Activated CD4-positive, alpha-beta T cell treated with anti-CD3 and anti-CD28 coated beads, Interleukin-2, Interleukin-6, amounts not matched to agents 100 ng/mL and 50 ng/mL, durations not matched to agents 16 hours and 8 hours (primary cell): ENCODE data around the gene RASGEF1C.

Experiments
- DNase-seq: peaks from one replicate; pipeline ENCODE4 v3.0.0-alpha.2; 2020

RASGEF1C gene

DNA sequence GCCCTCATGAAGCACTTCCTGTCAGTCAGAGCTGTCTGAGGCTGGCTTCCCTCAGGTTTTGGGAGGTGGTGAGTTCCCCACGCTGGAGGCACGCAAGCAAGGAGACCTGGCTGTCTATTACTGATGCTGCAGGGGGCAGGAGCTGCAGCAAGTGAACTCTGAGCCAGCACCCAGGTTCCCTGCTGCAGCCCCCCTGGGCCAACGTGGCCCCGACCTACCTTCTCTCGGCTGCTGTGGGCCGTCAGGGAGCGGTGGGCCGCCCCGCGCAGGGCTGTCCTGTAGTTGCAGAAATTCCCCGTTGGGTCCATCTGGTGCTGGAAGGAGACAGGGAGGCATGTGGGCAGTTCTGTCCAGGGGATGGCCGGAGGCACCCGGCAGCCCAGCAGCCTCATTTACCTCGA is 90.6 kb downstream of the RASGEF1C start:
- DNase-seq: no peak

DNA sequence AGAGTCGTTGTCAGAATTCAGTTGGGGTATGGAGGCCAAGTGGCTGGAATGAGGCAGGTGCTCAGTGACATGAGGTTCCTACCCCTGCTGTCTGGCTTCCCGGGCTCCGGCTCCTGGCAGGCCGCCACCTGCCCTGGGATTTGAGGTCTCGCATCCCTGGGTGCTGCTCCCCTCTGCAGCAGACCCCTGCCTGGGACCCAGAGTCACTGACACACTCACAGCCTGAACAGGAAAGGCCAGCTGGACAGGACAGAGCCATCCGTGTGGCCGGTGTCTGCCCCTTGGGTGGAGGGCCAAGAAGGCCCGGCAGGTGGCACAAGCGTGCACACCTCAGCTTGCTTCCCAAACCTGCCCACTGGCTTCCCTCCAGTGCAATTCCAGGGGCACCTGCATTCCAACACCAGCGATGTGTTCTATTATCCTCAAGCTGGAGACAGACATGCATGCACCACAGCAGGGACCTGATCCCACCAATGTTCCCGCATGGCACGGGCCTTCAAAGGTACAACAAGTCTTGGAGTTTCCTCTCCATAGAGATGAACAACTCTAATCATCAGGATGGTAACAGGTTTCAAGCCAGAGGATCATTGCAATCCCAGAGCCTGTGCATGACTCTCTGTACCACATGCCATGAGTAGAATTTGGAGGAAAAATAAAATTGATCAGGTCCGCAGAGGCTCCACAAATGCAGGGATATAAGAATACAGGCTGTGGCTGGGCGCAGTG is 91.8 kb downstream of the RASGEF1C start:
- DNase-seq: no peak

DNA sequence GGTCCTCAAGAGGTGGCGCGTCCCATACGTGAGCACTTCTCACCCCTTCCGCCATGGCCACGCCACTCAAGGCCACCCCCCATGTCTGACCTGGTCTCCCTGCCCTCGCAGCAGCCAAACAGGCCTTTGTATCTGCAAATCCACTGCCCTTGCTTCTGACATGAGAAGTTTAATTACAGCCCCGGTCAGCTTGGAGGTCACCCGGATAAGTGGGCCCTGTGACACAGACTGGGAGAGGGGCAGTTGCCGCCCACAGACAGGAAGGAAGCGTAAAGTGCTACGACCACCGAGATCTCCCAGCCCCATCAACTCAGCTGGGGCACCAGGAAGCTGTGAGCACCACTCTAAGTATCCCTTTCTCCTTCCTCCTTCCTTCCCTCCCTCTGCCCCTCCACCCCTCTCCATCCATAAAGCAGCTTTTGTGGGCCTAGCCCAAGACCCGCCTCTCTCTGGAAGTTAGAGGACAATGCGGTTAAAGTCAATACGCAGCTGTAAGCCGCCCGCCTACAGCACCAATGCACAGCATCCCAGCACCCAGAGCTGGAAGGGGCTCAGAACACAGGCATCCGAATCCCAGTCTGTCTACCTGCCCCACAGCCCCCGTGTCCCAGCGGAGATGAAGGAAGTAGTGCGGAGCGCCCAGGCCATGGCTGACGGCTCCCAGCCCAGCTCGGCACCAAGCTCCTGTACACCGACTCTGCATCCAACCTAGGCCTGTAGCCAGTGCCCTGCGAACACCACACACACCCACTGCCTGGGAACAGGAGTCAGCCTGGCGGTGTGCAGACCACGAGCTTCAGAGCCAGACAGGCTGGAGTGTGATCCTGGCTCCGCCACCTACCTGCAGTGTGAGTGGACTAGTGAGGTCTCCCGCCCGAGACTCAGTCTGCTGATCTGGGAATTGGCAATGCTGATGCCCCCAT is 92.7 kb downstream of the RASGEF1C start:
- DNase-seq: no peak

DNA sequence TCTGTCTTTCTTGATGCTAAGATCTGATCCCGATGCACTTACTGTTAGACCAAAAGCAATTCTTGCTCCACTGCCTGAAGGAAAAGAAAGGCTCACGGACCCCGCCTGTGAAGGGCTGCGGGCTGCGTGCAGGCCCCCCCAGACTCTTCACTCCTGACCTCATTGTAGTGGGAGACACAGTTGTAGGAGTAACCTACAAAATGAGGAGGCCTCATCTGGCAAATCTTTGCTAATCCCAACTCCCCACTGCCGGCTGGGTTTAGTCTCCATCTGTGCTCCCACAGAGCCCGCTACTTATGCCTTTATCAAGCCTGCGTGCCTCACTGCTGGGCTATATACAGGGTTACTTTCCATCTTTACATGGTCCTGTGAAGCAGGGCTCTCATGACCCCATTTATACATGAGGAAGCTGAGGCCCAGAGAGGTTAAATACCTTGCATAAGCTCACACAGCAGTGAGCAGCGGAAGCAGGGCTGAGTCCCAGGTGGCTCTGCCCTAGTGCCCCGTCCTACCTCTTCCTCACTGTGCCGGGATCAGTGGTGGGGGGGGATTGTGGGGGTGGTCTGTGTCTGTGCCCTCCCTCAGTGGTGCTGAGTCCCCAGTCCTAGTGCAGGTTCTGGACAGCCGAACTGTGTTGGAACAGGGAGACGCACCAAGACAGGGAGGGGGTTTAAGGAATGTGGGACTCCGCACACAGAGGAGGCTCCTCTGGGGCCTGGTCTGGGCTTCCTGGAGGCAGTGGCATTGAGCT is 93.5 kb downstream of the RASGEF1C start:
- DNase-seq: no peak

DNA sequence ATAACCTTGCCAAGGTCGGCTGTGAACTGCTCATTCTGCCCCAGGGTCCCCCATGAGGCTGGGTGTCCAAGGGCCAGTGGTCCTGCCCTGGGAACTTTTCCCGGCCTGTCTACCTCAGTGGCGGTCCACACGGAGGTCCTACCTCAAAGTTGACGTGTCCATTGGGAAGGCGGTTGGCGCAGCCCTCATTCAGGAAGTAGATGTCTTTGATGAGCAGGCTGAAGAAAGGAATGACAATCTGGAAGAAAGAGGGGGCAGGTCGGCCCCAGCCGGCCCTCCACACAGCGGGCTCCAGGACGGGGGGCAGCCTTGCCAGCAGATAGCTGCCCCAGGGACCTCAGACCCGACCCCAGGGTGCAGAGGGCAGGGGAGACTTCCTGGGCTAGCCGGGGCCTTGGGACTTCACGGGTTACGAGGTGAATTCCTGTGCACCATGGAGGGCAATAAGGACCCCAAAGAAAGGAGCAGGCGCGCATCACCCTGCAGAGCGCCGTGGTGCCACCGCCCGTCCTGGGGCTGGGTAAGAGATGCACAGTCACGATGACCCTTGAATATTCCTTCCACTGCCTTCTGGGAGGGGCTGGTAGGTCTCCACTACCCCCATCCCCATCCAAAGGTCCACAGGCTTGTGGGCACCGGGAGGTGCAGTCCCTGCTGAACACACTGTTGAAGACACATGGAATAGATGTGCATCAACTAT is 94.6 kb downstream of the RASGEF1C start:
- DNase-seq: no peak

DNA sequence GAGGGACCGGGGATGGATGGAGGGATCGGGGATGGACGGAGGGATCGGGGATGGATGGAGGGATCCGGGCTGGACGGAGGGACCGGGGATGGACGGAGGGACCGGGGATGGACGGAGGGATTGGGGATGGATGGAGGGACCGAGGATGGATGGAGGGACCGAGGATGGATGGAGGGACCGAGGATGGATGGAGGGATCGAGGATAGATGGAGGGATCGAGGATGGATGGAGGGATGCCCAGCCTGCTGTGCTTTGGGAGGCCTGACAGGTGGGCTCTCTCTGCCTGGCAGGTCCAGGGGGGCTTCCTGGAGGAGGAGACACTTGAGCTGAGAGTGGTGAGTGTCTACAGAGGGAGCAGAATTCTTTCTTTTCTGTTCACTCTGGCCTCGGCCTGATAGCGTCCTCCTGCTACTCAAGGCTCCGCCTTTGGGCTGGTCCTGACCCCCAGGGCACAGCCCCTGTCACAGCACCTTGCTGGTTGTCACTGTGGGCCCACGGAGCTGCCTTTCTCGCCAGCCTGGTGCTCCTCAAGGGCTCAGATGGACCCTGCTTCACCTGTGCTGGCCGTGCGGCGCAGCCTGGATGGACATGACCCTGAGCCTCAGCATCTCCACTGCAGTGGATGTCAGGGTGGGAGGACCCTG is 95.2 kb downstream of the RASGEF1C start:
- DNase-seq: no peak

DNA sequence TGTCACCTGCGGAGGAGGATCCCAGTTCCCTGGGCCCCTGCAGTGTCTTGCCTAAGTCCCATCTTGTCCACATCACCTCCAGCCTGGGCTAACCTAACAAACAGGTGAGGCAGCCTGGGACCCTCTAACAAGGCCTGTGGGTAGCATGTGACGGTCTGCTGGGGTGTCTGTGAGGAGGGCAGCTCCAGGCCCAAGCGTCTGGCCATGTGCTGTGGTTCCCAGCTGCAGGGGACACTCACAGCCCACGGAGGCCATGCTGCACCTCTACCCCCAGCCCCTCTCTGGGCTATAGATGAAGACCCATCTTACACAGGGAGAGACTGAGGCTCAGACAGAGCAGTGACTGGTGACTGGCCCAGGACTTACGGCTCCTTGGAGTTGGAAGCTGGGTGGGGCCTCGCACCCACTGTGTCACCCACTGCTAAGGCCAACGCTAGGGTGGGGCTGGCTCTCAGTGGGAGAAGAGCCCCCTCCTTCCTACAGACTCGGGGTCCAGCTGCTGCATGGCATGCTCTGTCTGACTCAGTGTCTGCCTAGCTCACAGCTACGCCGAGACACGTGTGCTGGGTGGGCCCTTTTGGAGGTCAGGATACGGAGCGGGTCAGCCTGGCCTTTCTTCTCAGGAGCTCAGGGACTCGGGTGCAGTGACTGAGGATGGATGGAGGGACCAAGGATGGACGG is 96.7 kb downstream of the RASGEF1C start:
- DNase-seq: no peak

DNA sequence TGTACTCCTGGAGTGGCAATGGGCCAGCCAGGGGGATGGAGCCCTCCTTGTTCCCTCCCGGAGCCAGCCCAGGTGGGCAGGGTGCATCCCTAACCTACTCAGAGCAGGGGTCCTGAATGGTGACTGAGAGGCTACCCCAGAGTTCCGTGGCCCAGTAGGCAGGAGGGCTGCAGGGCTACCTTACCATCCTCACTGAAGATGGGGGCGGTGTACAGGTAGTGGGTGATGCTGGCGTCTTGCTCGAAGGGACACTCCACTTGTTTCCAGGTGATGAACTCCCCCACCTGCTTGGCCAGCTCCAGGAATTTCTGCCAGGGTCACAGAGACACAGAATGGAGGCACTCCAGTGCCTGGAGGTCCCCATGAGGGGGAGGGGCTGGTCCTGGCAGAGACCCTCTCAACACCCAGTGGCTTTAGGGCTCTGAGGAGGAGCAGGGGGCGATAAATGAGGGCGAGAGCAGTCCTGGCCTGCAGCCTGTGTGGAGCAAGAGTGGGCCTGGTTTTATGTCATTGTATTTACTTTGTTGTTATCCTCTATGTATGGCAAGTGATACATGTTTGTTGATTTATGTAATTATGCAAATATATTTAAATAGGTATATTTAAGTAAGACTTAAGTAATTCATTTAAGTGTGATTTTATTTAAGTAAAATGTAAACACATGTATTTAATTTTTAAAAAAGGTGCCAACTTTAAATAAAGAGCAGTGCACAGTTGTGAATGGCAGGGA is 97.6 kb downstream of the RASGEF1C start:
- DNase-seq: no peak

DNA sequence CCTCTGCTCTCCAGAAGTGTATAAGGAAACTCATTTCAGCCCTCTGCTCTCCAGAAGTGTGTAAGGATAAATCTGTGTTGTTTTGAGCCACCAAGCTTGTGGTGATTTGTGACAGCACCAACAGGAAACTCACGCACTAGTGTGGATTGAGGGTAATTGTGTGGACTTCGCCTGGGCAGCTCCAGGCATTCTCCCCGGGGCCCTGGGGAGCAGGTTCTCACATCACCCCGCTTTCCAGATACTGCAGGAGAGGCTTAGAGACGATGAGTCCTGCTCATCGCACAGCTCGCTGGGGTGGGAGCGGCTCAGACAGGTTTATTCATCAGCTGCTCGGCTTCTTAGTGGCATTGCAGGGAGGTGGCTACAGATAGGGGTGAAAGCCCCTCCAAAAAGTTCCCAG is 99.1 kb downstream of the RASGEF1C start:
- DNase-seq: no peak

DNA sequence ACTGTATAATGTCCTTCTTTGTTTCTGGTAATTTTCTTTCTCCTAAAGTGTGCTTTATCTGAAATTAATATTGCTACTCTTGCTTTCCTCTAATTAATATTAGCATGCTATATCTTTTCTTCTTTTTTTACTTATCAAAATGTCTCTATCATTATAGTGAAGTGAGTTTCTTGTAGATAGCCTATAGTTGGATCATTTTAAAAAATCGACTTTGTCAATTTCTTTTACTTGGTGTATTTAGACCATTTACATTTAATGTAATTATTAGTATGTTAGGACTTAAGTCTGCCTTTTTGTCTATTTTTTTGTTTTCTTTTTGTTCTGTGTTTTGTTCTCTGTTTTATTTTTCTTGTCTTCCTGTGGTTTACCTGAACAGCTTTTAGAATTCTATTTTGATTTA is 102.0 kb downstream of the RASGEF1C start:
- no peak for DNase-seq

DNA sequence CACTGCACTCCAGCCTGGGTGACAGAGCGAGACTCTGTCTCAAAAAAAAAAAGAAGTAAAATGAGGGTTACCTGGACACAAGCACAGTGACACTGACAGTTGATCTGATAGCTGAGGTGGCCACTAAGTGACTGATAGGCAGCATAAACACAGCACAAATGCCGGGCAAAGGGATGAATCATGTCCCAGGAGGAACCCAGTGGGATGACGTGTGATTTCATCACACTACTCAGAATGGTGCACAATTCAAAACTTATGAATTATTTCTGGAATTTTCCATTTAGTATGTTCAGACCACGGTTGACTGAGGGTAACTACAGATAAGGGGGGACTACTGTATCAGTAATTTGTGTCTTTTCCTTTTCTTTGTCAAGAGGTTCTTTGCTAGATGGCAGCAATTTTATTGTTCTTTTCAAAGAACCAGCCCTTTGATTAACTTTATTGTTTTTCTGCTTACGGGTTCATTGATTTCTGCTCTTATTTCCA is 103.1 kb downstream of the RASGEF1C start:
- no peak for DNase-seq

DNA sequence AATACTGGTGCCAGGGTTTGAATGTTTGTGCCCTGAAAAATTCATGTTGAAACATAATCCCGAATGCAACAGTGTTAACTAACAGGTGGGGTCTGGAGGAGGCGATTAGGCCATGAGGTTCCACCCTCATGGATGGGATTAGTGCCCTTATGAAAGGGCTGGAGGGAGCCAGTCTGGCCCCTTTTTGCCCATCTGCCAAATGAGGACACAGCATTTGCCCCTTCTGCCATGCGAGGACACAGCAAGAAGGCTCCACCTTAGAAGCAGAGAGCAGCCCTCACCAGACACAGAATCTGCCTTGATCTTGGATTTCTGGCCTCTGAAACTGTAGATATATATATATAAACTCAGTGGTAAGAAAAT is 104.9 kb downstream of the RASGEF1C start:
- DNase-seq: no peak

DNA sequence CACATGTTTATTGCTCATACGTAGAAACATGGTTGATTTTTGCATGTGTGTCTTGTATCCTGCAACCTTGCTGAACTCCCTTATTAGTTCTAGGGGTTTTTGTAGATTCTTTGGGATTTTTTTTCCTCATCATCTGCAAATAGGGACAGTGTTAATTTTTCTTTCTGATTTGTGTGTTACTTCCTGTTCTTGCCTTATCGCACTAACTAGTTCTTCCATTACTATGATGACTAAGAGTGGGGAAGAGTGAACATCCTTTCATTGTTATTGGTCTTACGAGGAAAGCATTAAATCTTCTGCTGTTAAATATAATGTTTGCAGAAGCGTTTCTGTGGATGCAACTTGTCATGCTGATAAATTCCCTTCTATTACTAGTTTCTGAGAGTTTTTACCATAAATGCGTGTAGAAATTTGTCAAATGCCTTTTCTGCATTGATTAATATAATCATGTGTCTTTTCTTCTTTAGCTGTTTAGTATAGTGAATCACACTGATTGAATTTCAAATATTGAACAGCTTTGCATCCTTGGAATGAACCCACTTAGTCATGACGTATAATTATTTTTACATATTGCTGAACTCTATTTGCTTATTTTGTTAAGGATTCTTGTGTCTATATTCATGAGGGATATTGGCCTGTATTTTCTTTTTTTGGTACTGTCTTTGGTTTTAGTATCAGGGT is 105.4 kb downstream of the RASGEF1C start:
- no peak for DNase-seq

DNA sequence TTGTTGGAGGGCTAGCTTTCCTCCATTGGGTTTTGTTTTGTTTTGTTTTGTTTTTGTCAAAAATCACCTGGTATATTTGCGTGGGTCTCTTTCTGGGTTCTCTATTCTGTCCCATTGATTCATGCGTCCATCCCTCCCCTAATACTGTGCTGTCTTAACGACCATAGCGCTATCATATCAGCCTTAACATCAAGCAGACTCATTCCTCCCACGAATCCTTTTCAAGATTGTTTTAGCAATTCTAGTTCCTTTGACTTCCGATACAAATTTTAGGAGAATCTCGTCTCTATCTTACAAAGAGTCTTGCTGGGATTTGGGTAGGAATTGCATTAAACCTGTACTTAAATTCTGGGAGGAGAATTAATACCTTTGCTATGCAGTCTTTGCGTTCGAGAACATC is 106.4 kb downstream of the RASGEF1C start:
- DNase-seq: no peak

DNA sequence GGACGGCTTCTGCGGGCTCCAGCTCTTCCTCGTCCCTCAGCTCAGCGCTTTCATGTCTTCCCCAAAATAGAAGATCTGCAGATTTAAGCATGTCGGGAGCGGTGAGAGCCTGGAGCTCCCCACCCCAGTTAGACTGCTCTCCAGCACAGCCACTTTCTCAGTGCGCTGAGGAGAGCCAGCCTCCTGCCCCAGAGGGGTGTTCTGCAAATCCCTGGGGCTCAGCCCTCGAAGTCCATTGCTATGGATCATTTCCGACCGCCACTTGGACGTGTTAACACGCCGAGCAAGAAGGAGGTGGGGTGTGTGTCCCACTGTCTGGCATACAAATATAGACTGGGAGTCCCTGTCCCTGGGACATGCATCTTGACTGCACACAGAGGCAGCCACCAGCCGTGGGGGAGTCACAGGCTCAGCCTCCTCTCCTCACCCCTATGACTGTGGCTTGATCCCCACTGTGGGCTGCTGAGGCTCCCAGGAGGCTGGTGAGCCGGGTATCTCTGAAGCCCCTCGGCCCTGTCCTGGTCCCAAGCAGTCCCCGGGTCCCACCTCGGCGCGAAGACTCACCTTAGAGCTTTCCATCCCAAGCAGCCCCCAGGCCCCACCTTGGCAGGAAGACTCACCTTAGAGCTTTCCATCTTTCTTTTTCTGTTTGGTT is 107.4 kb downstream of the RASGEF1C start:
- no peak for DNase-seq

DNA sequence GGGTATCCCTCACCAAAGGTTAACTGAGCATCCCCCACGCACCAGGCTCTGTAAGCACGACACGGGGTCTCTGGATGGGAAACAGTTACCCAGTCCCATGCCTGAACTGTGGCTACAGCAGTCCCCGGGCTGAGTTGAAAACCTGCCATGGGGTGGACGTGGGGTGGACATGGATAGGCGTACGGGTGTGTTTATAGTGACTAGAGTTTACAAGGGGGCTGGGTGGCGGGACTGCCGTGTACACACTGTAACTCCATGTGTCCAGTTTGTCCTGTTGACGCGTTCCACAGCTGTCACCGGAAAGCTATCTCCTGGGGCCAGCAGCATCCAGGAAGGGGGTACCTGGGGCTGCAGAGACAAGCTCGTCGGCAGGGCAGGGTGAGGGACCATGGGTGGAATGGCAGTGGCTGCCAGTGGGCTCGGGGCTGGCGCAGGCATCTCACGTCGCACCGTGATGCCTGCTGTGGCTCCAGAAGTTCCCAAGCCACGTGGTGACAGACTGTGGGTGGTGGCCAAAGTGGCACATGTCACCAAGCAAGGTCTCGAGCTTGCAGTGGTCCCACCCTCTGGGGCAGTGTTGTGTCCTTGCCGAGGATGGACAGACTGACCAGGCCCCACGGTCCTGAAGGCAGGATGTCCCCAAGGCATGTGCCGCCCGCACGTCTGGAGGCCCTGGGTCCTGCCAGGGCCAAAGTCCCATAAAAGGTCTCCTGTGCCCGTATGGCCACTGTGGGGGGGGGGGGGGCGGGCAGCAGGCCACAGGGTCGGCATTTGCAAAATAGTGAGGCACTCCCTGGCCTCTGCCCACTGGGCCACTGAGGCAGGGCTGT is 108.2 kb downstream of the RASGEF1C start:
- DNase-seq: no peak

DNA sequence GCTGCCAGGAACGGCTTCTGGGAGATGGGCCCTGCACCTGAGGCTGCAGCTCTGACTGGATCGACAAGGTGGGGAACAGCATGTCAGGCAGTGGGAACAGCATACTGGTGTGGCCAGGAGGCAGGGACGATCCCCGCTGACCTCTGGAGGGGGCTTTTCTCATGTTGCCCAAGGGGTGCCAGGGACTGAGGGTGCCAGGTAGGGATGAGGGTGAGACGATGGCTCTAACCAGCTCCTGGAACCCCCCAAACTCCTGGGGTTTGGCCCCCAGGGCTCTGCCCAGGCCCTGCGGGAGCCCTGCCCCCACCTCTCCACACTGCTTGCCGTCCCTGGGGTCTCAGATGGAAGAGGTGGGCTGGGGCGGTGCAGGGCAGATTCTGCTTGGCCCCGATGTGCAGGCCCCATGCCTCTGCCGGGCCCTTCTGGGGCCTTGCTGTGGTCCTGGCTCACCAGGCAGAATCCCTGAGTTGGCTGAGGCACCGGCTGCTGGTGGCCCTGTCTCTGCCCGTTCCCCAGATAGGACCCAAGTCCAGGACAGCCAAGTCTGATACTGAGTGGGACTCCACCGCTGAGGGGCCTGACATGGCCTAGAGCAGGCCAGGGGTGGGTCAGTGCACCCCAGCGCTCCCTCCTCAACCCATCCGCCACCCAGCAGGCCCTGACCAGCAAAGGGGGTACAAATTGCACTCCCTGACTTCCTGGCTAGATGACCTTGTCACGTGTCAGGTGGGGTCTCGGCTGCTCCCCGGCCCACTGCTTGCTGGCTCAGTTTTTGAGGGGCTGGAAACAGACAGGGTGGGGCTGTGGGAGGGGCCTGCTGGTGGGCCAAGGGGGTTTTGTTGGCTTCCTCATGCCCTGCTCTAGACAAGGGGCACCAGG is 109.0 kb downstream of the RASGEF1C start:
- no peak for DNase-seq
